Measurements from ENCODE around the gene PIAS1.

DNA sequence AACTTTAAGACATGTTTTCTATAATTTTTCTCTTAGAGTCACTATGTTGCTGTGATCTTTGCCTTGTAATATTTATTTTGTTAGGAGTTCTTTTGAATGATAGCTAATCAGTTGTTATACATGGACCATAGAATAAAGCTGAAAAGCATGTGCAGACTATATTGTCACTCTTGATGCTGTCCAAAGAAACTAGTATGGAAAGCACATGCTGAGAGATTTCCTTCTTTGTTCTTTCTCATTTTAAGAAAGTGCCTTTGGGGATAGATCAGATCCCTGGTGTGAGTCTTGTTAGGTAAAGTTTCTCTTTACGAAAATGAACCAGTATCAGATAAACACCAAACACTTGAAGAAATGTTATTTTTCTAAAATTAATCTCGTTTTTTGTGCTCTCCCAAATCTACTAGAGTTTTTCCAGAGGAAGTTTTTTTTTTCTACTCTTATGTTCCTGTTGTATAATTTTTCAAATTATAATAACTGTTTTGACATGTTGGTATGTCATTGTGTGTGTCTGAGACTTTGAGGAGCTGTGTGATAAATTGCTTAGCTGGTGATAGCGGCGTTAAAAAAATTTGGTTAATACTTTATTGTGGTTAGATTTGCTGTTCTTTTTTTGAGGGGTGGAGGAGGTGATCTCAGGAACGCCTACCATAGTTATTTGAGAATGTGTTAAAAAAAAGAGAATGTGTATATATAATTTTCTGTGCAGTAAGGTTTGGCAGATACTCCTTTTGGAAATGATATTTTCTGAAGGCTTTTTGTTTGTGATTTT is 2.2 kb downstream of the PIAS1 start:
- TF ChIP-seq, protein P1, sequence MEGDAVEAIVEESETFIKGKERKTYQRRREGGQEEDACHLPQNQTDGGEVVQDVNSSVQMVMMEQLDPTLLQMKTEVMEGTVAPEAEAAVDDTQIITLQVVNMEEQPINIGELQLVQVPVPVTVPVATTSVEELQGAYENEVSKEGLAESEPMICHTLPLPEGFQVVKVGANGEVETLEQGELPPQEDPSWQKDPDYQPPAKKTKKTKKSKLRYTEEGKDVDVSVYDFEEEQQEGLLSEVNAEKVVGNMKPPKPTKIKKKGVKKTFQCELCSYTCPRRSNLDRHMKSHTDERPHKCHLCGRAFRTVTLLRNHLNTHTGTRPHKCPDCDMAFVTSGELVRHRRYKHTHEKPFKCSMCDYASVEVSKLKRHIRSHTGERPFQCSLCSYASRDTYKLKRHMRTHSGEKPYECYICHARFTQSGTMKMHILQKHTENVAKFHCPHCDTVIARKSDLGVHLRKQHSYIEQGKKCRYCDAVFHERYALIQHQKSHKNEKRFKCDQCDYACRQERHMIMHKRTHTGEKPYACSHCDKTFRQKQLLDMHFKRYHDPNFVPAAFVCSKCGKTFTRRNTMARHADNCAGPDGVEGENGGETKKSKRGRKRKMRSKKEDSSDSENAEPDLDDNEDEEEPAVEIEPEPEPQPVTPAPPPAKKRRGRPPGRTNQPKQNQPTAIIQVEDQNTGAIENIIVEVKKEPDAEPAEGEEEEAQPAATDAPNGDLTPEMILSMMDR (IDR thresholded peaks at IDR 0.05): no peak
- no peak for TF ChIP-seq POLR2A (IDR thresholded peaks at IDR 0.05)
